HepG2 (cell line): ENCODE results near the gene TYMS. TPM values are rescaled to one million over a fixed set of nuclear protein-coding genes. Genes with fewer than 3 reads are reported as not detected.

ENCODE experiments used
- GABPA ChIP-seq, 2 experiments: IDR thresholded peaks; 2 replicates each; pipeline ENCODE4 v1.6.1; 2011 to 2016; ENCODE audit warnings: low read depth in 2 of 2, low read length in 1 of 2, missing biosample characterization in 1 of 2, missing genetic modification characterization in 1 of 2
- ISX ChIP-seq: sonication (generic); formaldehyde crosslinking; conservative IDR thresholded peaks from 2 replicates; pipeline ENCODE4 v1.5.0; 2020; ENCODE audit warnings: missing genetic modification reagents
- NFRKB ChIP-seq: fragments of 450-650 bp; IDR thresholded peaks from 2 replicates; pipeline ENCODE4 v1.6.1; 2017
- RFX1 ChIP-seq: fragments of 450-650 bp; IDR thresholded peaks from 2 replicates; pipeline ENCODE4 v1.6.1; 2017
- TARDBP ChIP-seq: sonication (generic); formaldehyde crosslinking; IDR thresholded peaks from 2 replicates; pipeline ENCODE4 v1.8.0; 2022; ENCODE audit warnings: mild to moderate bottlenecking, missing genetic modification reagents
- ZKSCAN5 ChIP-seq: sonication (generic); formaldehyde crosslinking; IDR thresholded peaks from 2 replicates; pipeline ENCODE4 v1.5.1; 2020; ENCODE audit warnings: mild to moderate bottlenecking, missing genetic modification reagents
- ZMAT3 ChIP-seq: sonication (generic); formaldehyde crosslinking; conservative IDR thresholded peaks from 2 replicates; pipeline ENCODE4 v1.7.0; 2021; ENCODE audit warnings: missing genetic modification reagents
- ZNF564 ChIP-seq: sonication (generic); formaldehyde crosslinking; IDR thresholded peaks from 2 replicates; pipeline ENCODE4 v1.8.1; 2023; ENCODE audit warnings: mild to moderate bottlenecking, missing genetic modification reagents
- ZNF567 ChIP-seq: sonication (generic); formaldehyde crosslinking; IDR thresholded peaks from 2 replicates; pipeline ENCODE4 v1.8.1; 2023; ENCODE audit warnings: mild to moderate bottlenecking, missing genetic modification reagents, borderline replicate concordance
- ZNF780A ChIP-seq: sonication (generic); formaldehyde crosslinking; IDR thresholded peaks from 2 replicates; pipeline ENCODE4 v1.8.0; 2022; ENCODE audit warnings: mild to moderate bottlenecking, missing genetic modification reagents, moderate library complexity
- ZNF878 ChIP-seq: sonication (generic); formaldehyde crosslinking; IDR thresholded peaks from 2 replicates; pipeline ENCODE4 v1.8.1; 2023; ENCODE audit warnings: mild to moderate bottlenecking, missing genetic modification reagents, moderate library complexity
- polyA plus RNA-seq, 8 experiments: library from polyadenylated mRNA; depleted of rRNA in 3 of 8; stranded (reverse) in 7 of 8; unstranded in 1 of 8; fragments of >200 nt; fragmentation: Illumina TruSeq in 4 of 8; extraction: Trizol in 4 of 8; gene quantifications; 2 replicates each; pipeline versions ENCODE4 v1.2.1 to v1.2.3, GENCODE V29; 2011 to 2016; ENCODE audit warnings: low read depth in 4 of 8, missing spikeins in 1 of 8, mixed read lengths in 1 of 8; ENCODE audit not compliant: insufficient read depth in 1 of 8
- total RNA-seq, 5 experiments: library from RNA; depleted of rRNA; stranded (reverse); fragments of >200 nt; fragmentation: Illumina TruSeq; extraction: Trizol; gene quantifications; 2 replicates each; pipeline ENCODE4 v1.2.3, GENCODE V29; 2016; ENCODE audit warnings: low read depth in 1 of 5
- TF ChIP-seq, protein P1 (sequence below): IDR thresholded peaks from 2 replicates; pipeline ENCODE4 v1.6.1; 2016; ENCODE audit warnings: low read depth, missing genetic modification reagents, missing compliant biosample characterization
- TF ChIP-seq, protein P2 (sequence below): sonication (generic); formaldehyde crosslinking; IDR thresholded peaks from 2 replicates; pipeline ENCODE4 v1.4.0; 2020; ENCODE audit warnings: mild to moderate bottlenecking, missing genetic modification reagents
- TF ChIP-seq, protein P3 (sequence below): IDR thresholded peaks from 2 replicates; pipeline ENCODE4 v1.6.1; 2012; ENCODE audit warnings: low read depth, low read length, improper control_type of control experiment
- TF ChIP-seq, protein P4 (sequence below): sonication (generic); formaldehyde crosslinking; IDR thresholded peaks from 2 replicates; pipeline ENCODE4 v1.4.0; 2020; ENCODE audit warnings: missing genetic modification reagents, borderline replicate concordance
- TF ChIP-seq, protein P5 (sequence below): sonication (generic); formaldehyde crosslinking; IDR thresholded peaks from 2 replicates; pipeline ENCODE4 v1.4.0; 2020; ENCODE audit warnings: missing genetic modification reagents, borderline replicate concordance

TYMS gene
- total and polyA plus RNA-seq, 2 of the 13 experiments (the other 11 are each of a cell fraction or from before 2014, with no cell fraction given): 80.1 to 106 TPM

DNA sequence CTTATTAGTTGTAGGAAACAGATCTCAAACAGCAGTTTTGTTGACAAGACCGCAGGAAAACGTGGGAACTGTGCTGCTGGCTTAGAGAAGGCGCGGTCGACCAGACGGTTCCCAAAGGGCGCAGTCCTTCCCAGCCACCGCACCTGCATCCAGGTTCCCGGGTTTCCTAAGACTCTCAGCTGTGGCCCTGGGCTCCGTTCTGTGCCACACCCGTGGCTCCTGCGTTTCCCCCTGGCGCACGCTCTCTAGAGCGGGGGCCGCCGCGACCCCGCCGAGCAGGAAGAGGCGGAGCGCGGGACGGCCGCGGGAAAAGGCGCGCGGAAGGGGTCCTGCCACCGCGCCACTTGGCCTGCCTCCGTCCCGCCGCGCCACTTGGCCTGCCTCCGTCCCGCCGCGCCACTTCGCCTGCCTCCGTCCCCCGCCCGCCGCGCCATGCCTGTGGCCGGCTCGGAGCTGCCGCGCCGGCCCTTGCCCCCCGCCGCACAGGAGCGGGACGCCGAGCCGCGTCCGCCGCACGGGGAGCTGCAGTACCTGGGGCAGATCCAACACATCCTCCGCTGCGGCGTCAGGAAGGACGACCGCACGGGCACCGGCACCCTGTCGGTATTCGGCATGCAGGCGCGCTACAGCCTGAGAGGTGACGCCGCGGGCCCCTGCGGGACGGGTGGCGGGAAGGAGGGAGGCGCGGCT is at the start of gene TYMS (continued):
- TF ChIP-seq ZNF567 (no peak), ZMAT3 (CRISPR knock-in tag) (peak; percentile 67; the same call in 1 of the 2 replicates), ZKSCAN5 (CRISPR knock-in tag) (no peak), NFRKB (no peak), TARDBP (CRISPR knock-in tag) (peak; percentile 70; the same call in 1 of the 2 replicates), ZNF780A (CRISPR knock-in tag) (no peak), ISX (CRISPR knock-in tag) (no peak), ZNF878 (CRISPR knock-in tag) (no peak), ZNF564 (CRISPR knock-in tag) (peak; percentile 41; the same call in 1 of the 2 replicates), RFX1 (no peak), GABPA (IDR thresholded peaks at IDR 0.05; ENCODE audit: low read depth, low read length) (peak; percentile 66), GABPA (CRISPR knock-in tag; IDR thresholded peaks at IDR 0.05; ENCODE audit: low read depth) (peak; percentile 64)
- TF ChIP-seq, protein P1, sequence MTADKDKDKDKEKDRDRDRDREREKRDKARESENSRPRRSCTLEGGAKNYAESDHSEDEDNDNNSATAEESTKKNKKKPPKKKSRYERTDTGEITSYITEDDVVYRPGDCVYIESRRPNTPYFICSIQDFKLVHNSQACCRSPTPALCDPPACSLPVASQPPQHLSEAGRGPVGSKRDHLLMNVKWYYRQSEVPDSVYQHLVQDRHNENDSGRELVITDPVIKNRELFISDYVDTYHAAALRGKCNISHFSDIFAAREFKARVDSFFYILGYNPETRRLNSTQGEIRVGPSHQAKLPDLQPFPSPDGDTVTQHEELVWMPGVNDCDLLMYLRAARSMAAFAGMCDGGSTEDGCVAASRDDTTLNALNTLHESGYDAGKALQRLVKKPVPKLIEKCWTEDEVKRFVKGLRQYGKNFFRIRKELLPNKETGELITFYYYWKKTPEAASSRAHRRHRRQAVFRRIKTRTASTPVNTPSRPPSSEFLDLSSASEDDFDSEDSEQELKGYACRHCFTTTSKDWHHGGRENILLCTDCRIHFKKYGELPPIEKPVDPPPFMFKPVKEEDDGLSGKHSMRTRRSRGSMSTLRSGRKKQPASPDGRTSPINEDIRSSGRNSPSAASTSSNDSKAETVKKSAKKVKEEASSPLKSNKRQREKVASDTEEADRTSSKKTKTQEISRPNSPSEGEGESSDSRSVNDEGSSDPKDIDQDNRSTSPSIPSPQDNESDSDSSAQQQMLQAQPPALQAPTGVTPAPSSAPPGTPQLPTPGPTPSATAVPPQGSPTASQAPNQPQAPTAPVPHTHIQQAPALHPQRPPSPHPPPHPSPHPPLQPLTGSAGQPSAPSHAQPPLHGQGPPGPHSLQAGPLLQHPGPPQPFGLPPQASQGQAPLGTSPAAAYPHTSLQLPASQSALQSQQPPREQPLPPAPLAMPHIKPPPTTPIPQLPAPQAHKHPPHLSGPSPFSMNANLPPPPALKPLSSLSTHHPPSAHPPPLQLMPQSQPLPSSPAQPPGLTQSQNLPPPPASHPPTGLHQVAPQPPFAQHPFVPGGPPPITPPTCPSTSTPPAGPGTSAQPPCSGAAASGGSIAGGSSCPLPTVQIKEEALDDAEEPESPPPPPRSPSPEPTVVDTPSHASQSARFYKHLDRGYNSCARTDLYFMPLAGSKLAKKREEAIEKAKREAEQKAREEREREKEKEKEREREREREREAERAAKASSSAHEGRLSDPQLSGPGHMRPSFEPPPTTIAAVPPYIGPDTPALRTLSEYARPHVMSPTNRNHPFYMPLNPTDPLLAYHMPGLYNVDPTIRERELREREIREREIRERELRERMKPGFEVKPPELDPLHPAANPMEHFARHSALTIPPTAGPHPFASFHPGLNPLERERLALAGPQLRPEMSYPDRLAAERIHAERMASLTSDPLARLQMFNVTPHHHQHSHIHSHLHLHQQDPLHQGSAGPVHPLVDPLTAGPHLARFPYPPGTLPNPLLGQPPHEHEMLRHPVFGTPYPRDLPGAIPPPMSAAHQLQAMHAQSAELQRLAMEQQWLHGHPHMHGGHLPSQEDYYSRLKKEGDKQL (CRISPR knock-in tag): no peak
- TF ChIP-seq, protein P2, sequence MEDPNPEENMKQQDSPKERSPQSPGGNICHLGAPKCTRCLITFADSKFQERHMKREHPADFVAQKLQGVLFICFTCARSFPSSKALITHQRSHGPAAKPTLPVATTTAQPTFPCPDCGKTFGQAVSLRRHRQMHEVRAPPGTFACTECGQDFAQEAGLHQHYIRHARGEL (CRISPR knock-in tag): peak; percentile 87; the same call in 1 of the 2 replicates
- TF ChIP-seq, protein P3, sequence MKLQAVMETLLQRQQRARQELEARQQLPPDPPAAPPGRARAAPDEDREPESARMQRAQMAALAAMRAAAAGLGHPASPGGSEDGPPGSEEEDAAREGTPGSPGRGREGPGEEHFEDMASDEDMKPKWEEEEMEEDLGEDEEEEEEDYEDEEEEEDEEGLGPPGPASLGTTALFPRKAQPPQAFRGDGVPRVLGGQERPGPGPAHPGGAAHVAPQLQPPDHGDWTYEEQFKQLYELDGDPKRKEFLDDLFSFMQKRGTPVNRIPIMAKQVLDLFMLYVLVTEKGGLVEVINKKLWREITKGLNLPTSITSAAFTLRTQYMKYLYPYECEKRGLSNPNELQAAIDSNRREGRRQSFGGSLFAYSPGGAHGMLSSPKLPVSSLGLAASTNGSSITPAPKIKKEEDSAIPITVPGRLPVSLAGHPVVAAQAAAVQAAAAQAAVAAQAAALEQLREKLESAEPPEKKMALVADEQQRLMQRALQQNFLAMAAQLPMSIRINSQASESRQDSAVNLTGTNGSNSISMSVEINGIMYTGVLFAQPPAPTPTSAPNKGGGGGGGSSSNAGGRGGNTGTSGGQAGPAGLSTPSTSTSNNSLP: no peak
- TF ChIP-seq, protein P4, sequence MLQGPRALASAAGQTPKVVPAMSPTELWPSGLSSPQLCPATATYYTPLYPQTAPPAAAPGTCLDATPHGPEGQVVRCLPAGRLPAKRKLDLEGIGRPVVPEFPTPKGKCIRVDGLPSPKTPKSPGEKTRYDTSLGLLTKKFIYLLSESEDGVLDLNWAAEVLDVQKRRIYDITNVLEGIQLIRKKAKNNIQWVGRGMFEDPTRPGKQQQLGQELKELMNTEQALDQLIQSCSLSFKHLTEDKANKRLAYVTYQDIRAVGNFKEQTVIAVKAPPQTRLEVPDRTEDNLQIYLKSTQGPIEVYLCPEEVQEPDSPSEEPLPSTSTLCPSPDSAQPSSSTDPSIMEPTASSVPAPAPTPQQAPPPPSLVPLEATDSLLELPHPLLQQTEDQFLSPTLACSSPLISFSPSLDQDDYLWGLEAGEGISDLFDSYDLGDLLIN (CRISPR knock-in tag): peak; percentile 41; the same call in 1 of the 2 replicates
- TF ChIP-seq, protein P5, sequence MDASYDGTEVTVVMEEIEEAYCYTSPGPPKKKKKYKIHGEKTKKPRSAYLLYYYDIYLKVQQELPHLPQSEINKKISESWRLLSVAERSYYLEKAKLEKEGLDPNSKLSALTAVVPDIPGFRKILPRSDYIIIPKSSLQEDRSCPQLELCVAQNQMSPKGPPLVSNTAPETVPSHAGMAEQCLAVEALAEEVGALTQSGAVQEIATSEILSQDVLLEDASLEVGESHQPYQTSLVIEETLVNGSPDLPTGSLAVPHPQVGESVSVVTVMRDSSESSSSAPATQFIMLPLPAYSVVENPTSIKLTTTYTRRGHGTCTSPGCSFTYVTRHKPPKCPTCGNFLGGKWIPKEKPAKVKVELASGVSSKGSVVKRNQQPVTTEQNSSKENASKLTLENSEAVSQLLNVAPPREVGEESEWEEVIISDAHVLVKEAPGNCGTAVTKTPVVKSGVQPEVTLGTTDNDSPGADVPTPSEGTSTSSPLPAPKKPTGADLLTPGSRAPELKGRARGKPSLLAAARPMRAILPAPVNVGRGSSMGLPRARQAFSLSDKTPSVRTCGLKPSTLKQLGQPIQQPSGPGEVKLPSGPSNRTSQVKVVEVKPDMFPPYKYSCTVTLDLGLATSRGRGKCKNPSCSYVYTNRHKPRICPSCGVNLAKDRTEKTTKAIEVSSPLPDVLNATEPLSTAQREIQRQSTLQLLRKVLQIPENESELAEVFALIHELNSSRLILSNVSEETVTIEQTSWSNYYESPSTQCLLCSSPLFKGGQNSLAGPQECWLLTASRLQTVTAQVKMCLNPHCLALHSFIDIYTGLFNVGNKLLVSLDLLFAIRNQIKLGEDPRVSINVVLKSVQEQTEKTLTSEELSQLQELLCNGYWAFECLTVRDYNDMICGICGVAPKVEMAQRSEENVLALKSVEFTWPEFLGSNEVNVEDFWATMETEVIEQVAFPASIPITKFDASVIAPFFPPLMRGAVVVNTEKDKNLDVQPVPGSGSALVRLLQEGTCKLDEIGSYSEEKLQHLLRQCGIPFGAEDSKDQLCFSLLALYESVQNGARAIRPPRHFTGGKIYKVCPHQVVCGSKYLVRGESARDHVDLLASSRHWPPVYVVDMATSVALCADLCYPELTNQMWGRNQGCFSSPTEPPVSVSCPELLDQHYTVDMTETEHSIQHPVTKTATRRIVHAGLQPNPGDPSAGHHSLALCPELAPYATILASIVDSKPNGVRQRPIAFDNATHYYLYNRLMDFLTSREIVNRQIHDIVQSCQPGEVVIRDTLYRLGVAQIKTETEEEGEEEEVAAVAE: no peak
